ENCODE results near the gene WAC. TPM values are rescaled to one million over a fixed set of nuclear protein-coding genes. Genes with fewer than 3 reads are reported as not detected.

The WAC gene
- total and polyA plus RNA-seq, 5 donors from 2014 or later = 80.5 to 205 (median 91.6) TPM

- Mint-ChIP-seq H3K27ac (no peak overlapping the region), H3K4me1 (peaks cover 66 to 95% (median 71%) of the 10 kb centered on the region in 4 donors), H3K9me3 (no peaks in the 10 kb centered on the region), H3K4me3 (no peak overlapping the region), H3K27me3 (no peaks in the 10 kb centered on the region), H3K36me3 (peaks cover 54% of the 10 kb centered on the region)
- H3K27ac ChIP-seq (ENCODE audit: insufficient read depth, low read length, poor library complexity, severe bottlenecking) = no peak overlapping the region
- H3K4me1 ChIP-seq (ENCODE audit: control insufficient read depth, insufficient read depth, low read length, poor library complexity, severe bottlenecking) = peaks cover 55% of the 10 kb centered on the region
- H3K4me3 ChIP-seq (ENCODE audit: low read depth, low read length) = no peak overlapping the region
- DNase-seq (no peak), ATAC-seq (ENCODE audit: low read depth in 2 of 2) (no peak)
- H3K9me3 ChIP-seq (ENCODE audit: control insufficient read depth in 2 of 2, low read length in 2 of 2) = no peaks in the 10 kb centered on the region
- no peaks in the 10 kb centered on the region for H3K27me3 ChIP-seq (ENCODE audit: control insufficient read depth, insufficient read depth, low read length)
- peaks cover 37% of the 10 kb centered on the region for H3K36me3 ChIP-seq (ENCODE audit: control insufficient read depth, insufficient read depth, low read length)
Observed at GRCh38 chr10:28556142-28556541, 23.2 kb downstream of the WAC start.

GRCh38 chr10:28558186-28558585 lies 25.3 kb downstream of the WAC start:
- peaks cover 61 to 95% (median 67%) of the 10 kb centered on the region in 4 donors for H3K4me1 Mint-ChIP-seq
- H3K27ac Mint-ChIP-seq = peak overlapping the region in 2 of 3 donors; percentile 3 to 9
- peaks cover 40% of the 10 kb centered on the region for H3K36me3 ChIP-seq (ENCODE audit: control insufficient read depth, insufficient read depth, low read length)
- peaks cover 56% of the 10 kb centered on the region for H3K36me3 Mint-ChIP-seq
- no peak for ATAC-seq (ENCODE audit: low read depth in 2 of 2)
- no peak overlapping the region for H3K27ac ChIP-seq (ENCODE audit: insufficient read depth, low read length, poor library complexity, severe bottlenecking)
- H3K4me3 ChIP-seq (ENCODE audit: low read depth, low read length) = no peak overlapping the region
- no peaks in the 10 kb centered on the region for H3K9me3 Mint-ChIP-seq
- H3K4me1 ChIP-seq (ENCODE audit: control insufficient read depth, insufficient read depth, low read length, poor library complexity, severe bottlenecking) = peaks cover 43% of the 10 kb centered on the region
- peak overlapping the region in 1 of 4 donors; percentile 10 for H3K4me3 Mint-ChIP-seq
- H3K9me3 ChIP-seq (ENCODE audit: control insufficient read depth in 2 of 2, low read length in 2 of 2) = no peaks in the 10 kb centered on the region
- H3K27me3 Mint-ChIP-seq = no peaks in the 10 kb centered on the region
- H3K27me3 ChIP-seq (ENCODE audit: control insufficient read depth, insufficient read depth, low read length) = no peaks in the 10 kb centered on the region
- no peak for DNase-seq

GRCh38 chr10:28558923-28559508 lies 26.1 kb downstream of the WAC start:
- H3K9me3 Mint-ChIP-seq = no peaks in the 10 kb centered on the region
- ATAC-seq (ENCODE audit: low read depth in 2 of 2) (no peak), DNase-seq (no peak)
- Histone ChIP-seq H3K4me3 (ENCODE audit: low read depth, low read length) (peak overlapping the region; percentile 7), H3K4me1 (ENCODE audit: control insufficient read depth, insufficient read depth, low read length, poor library complexity, severe bottlenecking) (peaks cover 51% of the 10 kb centered on the region), H3K9me3 (ENCODE audit: control insufficient read depth in 2 of 2, low read length in 2 of 2) (no peaks in the 10 kb centered on the region), H3K27ac (ENCODE audit: insufficient read depth, low read length, poor library complexity, severe bottlenecking) (no peak overlapping the region), H3K36me3 (ENCODE audit: control insufficient read depth, insufficient read depth, low read length) (peaks cover 42% of the 10 kb centered on the region), H3K27me3 (ENCODE audit: control insufficient read depth, insufficient read depth, low read length) (no peaks in the 10 kb centered on the region)
- H3K27ac Mint-ChIP-seq = peak overlapping the region in 2 of 3 donors; percentile 9 to 75
- H3K4me3 Mint-ChIP-seq = peak overlapping the region in 3 of 4 donors; percentile 17 to 34 (median 27)
- H3K27me3 Mint-ChIP-seq = no peaks in the 10 kb centered on the region
- peaks cover 62 to 94% (median 66%) of the 10 kb centered on the region in 4 donors for H3K4me1 Mint-ChIP-seq
- peaks cover 57% of the 10 kb centered on the region for H3K36me3 Mint-ChIP-seq

GRCh38 chr10:28559618-28560017 lies 26.7 kb downstream of the WAC start:
- Mint-ChIP-seq H3K27ac (peak overlapping the region in 1 of 3 donors; percentile 72), H3K36me3 (peaks cover 57% of the 10 kb centered on the region), H3K4me1 (peaks cover 58 to 94% (median 68%) of the 10 kb centered on the region in 4 donors), H3K9me3 (no peaks in the 10 kb centered on the region), H3K27me3 (no peaks in the 10 kb centered on the region), H3K4me3 (peak overlapping the region in 2 of 4 donors; percentile 0 to 13)
- peaks cover 52% of the 10 kb centered on the region for H3K4me1 ChIP-seq (ENCODE audit: control insufficient read depth, insufficient read depth, low read length, poor library complexity, severe bottlenecking)
- H3K4me3 ChIP-seq (ENCODE audit: low read depth, low read length) = no peak overlapping the region
- H3K36me3 ChIP-seq (ENCODE audit: control insufficient read depth, insufficient read depth, low read length) = peaks cover 42% of the 10 kb centered on the region
- DNase-seq (no peak), ATAC-seq (ENCODE audit: low read depth in 2 of 2) (no peak)
- no peak overlapping the region for H3K27ac ChIP-seq (ENCODE audit: insufficient read depth, low read length, poor library complexity, severe bottlenecking)
- no peaks in the 10 kb centered on the region for H3K27me3 ChIP-seq (ENCODE audit: control insufficient read depth, insufficient read depth, low read length)
- no peaks in the 10 kb centered on the region for H3K9me3 ChIP-seq (ENCODE audit: control insufficient read depth in 2 of 2, low read length in 2 of 2)

GRCh38 chr10:28560617-28561016 lies 27.7 kb downstream of the WAC start:
- H3K9me3 Mint-ChIP-seq = no peaks in the 10 kb centered on the region
- no peaks in the 10 kb centered on the region for H3K27me3 Mint-ChIP-seq
- H3K4me3 Mint-ChIP-seq = peak overlapping the region in 2 of 4 donors; percentile 0 to 13
- H3K27ac ChIP-seq (ENCODE audit: insufficient read depth, low read length, poor library complexity, severe bottlenecking) = no peak overlapping the region
- DNase-seq = no peak
- no peaks in the 10 kb centered on the region for H3K27me3 ChIP-seq (ENCODE audit: control insufficient read depth, insufficient read depth, low read length)
- H3K27ac Mint-ChIP-seq = peak overlapping the region in 1 of 3 donors; percentile 58
- peaks cover 53 to 93% (median 67%) of the 10 kb centered on the region in 4 donors for H3K4me1 Mint-ChIP-seq
- no peak for ATAC-seq (ENCODE audit: low read depth in 2 of 2)
- peaks cover 32% of the 10 kb centered on the region for H3K36me3 ChIP-seq (ENCODE audit: control insufficient read depth, insufficient read depth, low read length)
- peaks cover 47% of the 10 kb centered on the region for H3K36me3 Mint-ChIP-seq
- no peak overlapping the region for H3K4me3 ChIP-seq (ENCODE audit: low read depth, low read length)
- peaks cover 47% of the 10 kb centered on the region for H3K4me1 ChIP-seq (ENCODE audit: control insufficient read depth, insufficient read depth, low read length, poor library complexity, severe bottlenecking)
- no peaks in the 10 kb centered on the region for H3K9me3 ChIP-seq (ENCODE audit: control insufficient read depth in 2 of 2, low read length in 2 of 2)

- no peaks in the 10 kb centered on the region for H3K27me3 Mint-ChIP-seq
- Histone ChIP-seq H3K27me3 (ENCODE audit: control insufficient read depth, insufficient read depth, low read length) (no peaks in the 10 kb centered on the region), H3K4me1 (ENCODE audit: control insufficient read depth, insufficient read depth, low read length, poor library complexity, severe bottlenecking) (peaks cover 49% of the 10 kb centered on the region), H3K36me3 (ENCODE audit: control insufficient read depth, insufficient read depth, low read length) (peaks cover 28% of the 10 kb centered on the region), H3K9me3 (ENCODE audit: control insufficient read depth in 2 of 2, low read length in 2 of 2) (no peaks in the 10 kb centered on the region), H3K27ac (ENCODE audit: insufficient read depth, low read length, poor library complexity, severe bottlenecking) (no peak overlapping the region), H3K4me3 (ENCODE audit: low read depth, low read length) (no peak overlapping the region)
- no peak overlapping the region for H3K27ac Mint-ChIP-seq
- peaks cover 50% of the 10 kb centered on the region for H3K36me3 Mint-ChIP-seq
- H3K4me1 Mint-ChIP-seq = peaks cover 54 to 93% (median 67%) of the 10 kb centered on the region in 4 donors
- ATAC-seq (ENCODE audit: low read depth in 2 of 2) (no peak), DNase-seq (no peak)
- peak overlapping the region in 1 of 4 donors; percentile 17 for H3K4me3 Mint-ChIP-seq
- no peaks in the 10 kb centered on the region for H3K9me3 Mint-ChIP-seq
Observed at GRCh38 chr10:28561531-28561930, 28.6 kb downstream of the WAC start.

GRCh38 chr10:28564905-28565304 lies 32.0 kb downstream of the WAC start:
- Mint-ChIP-seq H3K27ac (peak overlapping the region in 1 of 3 donors; percentile 73), H3K4me1 (peaks cover 45 to 95% (median 74%) of the 10 kb centered on the region in 4 donors), H3K9me3 (no peaks in the 10 kb centered on the region), H3K36me3 (peaks cover 59% of the 10 kb centered on the region), H3K27me3 (no peaks in the 10 kb centered on the region), H3K4me3 (peak overlapping the region in 3 of 4 donors; percentile 23 to 44 (median 43))
- H3K4me1 ChIP-seq (ENCODE audit: control insufficient read depth, insufficient read depth, low read length, poor library complexity, severe bottlenecking) = peaks cover 50% of the 10 kb centered on the region
- no peak overlapping the region for H3K27ac ChIP-seq (ENCODE audit: insufficient read depth, low read length, poor library complexity, severe bottlenecking)
- no peaks in the 10 kb centered on the region for H3K9me3 ChIP-seq (ENCODE audit: control insufficient read depth in 2 of 2, low read length in 2 of 2)
- H3K4me3 ChIP-seq (ENCODE audit: low read depth, low read length) = peak overlapping the region; percentile 12
- ATAC-seq (ENCODE audit: low read depth in 2 of 2) (no peak), DNase-seq (no peak)
- H3K36me3 ChIP-seq (ENCODE audit: control insufficient read depth, insufficient read depth, low read length) = peaks cover 36% of the 10 kb centered on the region
- no peaks in the 10 kb centered on the region for H3K27me3 ChIP-seq (ENCODE audit: control insufficient read depth, insufficient read depth, low read length)
